Measurements from ENCODE around the gene MAGEE2. TPM values are rescaled to one million over a fixed set of nuclear protein-coding genes. Genes with fewer than 3 reads are reported as not detected.

The MAGEE2 gene, protein sequence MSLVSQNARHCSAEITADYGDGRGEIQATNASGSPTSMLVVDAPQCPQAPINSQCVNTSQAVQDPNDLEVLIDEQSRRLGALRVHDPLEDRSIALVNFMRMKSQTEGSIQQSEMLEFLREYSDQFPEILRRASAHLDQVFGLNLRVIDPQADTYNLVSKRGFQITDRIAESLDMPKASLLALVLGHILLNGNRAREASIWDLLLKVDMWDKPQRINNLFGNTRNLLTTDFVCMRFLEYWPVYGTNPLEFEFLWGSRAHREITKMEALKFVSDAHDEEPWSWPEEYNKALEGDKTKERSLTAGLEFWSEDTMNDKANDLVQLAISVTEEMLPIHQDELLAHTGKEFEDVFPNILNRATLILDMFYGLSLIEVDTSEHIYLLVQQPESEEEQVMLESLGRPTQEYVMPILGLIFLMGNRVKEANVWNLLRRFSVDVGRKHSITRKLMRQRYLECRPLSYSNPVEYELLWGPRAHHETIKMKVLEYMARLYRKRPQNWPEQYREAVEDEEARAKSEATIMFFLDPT
- total RNA-seq (2022; extraction: Qiagen RNA extraction; ENCODE audit: low read depth), result not detected in 5 replicates

DNA sequence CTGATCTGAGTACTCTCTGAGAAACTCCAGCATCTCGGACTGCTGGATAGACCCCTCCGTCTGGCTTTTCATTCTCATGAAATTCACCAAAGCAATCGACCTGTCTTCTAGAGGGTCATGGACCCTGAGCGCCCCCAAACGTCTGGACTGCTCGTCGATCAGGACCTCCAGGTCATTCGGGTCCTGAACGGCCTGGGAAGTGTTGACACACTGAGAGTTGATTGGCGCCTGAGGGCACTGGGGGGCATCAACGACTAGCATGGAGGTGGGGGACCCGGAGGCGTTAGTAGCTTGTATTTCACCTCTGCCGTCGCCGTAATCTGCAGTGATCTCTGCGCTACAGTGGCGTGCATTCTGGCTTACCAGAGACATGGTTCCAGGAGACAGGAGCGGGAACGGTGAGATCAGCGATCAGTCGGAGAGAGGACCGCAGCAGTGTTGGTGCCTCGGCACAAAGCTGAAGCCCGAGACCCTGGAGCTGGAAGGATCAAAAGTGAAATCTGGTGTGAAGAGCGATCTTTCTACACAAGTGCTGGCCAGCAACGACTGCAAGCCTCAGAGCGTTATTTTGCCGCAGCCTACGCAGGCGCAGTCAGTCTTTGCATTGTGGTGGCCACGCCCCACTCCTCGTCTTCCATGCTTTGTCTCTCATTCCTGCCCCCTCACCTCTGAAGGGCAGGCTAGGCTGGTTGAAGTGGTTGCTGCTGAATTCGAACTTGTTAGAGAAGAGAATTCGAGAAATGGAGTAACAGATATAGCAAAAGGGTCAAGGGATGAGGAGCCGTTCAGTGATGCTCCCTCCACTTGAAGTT, at the start of gene MAGEE2:
TSS of gene MAGEE2 (minus strand) at position 575 of the 812 bp plus-strand sequence. CDS start at position 372, 203 bp downstream.

Data from A549 treated with ZK216348 at 1 μM for 4 hours (cell line).